Cardiac muscle cell (in vitro differentiated cells and primary cell): Measurements from ENCODE around the gene MID2. TPM values are rescaled to one million over a fixed set of nuclear protein-coding genes. Genes with fewer than 3 reads are reported as not detected.

Source experiments
- DNase-seq, 2 donors: peaks; one replicate each; pipeline versions ENCODE4 v3.0.0 to v3.0.0-alpha.2; 2010 to 2017; ENCODE audit warnings: low read depth in 1 of 2, low spot score in 1 of 2
- H3K27ac ChIP-seq: fragments of 200-600 bp; sonication (generic); 2 replicates; pipeline ENCODE4 v1.5.1; 2016
- H3K27me3 ChIP-seq: fragments of 200-600 bp; sonication (generic); 2 replicates; pipeline ENCODE4 v1.6.0; 2016; ENCODE audit warnings: control low read depth
- H3K36me3 ChIP-seq: fragments of 200-600 bp; sonication (generic); 2 replicates; pipeline ENCODE4 v1.5.1; 2016; ENCODE audit warnings: control low read depth
- H3K4me1 ChIP-seq: fragments of 200-600 bp; sonication (generic); 2 replicates; pipeline ENCODE4 v1.8.1; 2017; ENCODE audit warnings: low read depth, mild to moderate bottlenecking, mixed run types
- H3K4me3 ChIP-seq: fragments of 200-600 bp; sonication (generic); 2 replicates; pipeline ENCODE4 v1.5.1; 2016; ENCODE audit warnings: mild to moderate bottlenecking
- H3K9me3 ChIP-seq: fragments of 200-600 bp; sonication (generic); 2 replicates; pipeline ENCODE4 v1.5.1; 2017; ENCODE audit warnings: low read depth, mild to moderate bottlenecking, control low read depth
- CTCF ChIP-seq: IDR thresholded peaks from 2 replicates; pipeline ENCODE4 v1.5.1; 2012; ENCODE audit warnings: low read depth, mild to moderate bottlenecking, low read length
- polyA plus RNA-seq: library from polyadenylated mRNA; unstranded; fragments of >200 nt; fragmentation: Nextera tagmentation; extraction: Ambion mirVana; gene quantifications from 2 replicates; pipeline ENCODE4 v1.2.1, GENCODE V29; 2016
- total RNA-seq: library from RNA; depleted of rRNA; stranded (reverse); fragments of >200 nt; gene quantifications from 2 replicates; pipeline ENCODE4 v1.2.3, GENCODE V29; 2016

The MID2 gene
- total and polyA plus RNA-seq, 2 experiments from 2014 or later = 9.9 to 30.0 TPM

GRCh38 chrX:107826238-107827029 lies 768 bp downstream of the MID2 start:
- Histone ChIP-seq H3K9me3 (no peaks in the 10 kb centered on the region), H3K27ac (peak overlapping the region; percentile 68), H3K27me3 (peaks cover 6% of the 10 kb centered on the region), H3K4me1 (peaks cover 10% of the 10 kb centered on the region), H3K36me3 (no peaks in the 10 kb centered on the region), H3K4me3 (peak overlapping the region; percentile 42)
- peak; percentile 66 to 70 for DNase-seq
- TF ChIP-seq CTCF = no peak

GRCh38 chrX:107827030-107827831 lies 1.6 kb downstream of the MID2 start:
- Histone ChIP-seq H3K27ac (peak overlapping the region; percentile 68), H3K4me1 (peaks cover 10% of the 10 kb centered on the region), H3K36me3 (no peaks in the 10 kb centered on the region), H3K9me3 (no peaks in the 10 kb centered on the region), H3K4me3 (peak overlapping the region; percentile 42), H3K27me3 (peaks cover 2% of the 10 kb centered on the region)
- DNase-seq = peak in 1 of 2 donors; percentile 34
- no peak for TF ChIP-seq CTCF

- peaks cover 10% of the 10 kb centered on the region for H3K4me1 ChIP-seq
- H3K27ac ChIP-seq = no peak overlapping the region
- no peak for TF ChIP-seq CTCF
- no peak for DNase-seq
- no peaks in the 10 kb centered on the region for H3K27me3 ChIP-seq
- no peaks in the 10 kb centered on the region for H3K36me3 ChIP-seq
- no peaks in the 10 kb centered on the region for H3K9me3 ChIP-seq
- H3K4me3 ChIP-seq = no peak overlapping the region
Measured at GRCh38 chrX:107827852-107828251, 2.2 kb downstream of the MID2 start.

- Histone ChIP-seq H3K27me3 (no peaks in the 10 kb centered on the region), H3K36me3 (no peaks in the 10 kb centered on the region), H3K4me1 (peaks cover 10% of the 10 kb centered on the region), H3K9me3 (no peaks in the 10 kb centered on the region), H3K4me3 (no peak overlapping the region), H3K27ac (no peak overlapping the region)
- DNase-seq = no peak
- TF ChIP-seq CTCF = no peak
Measured at GRCh38 chrX:107829878-107830277, 4.2 kb downstream of the MID2 start.

GRCh38 chrX:107831071-107831730 lies 5.5 kb downstream of the MID2 start:
- H3K4me3 ChIP-seq = no peak overlapping the region
- TF ChIP-seq CTCF = no peak
- no peaks in the 10 kb centered on the region for H3K27me3 ChIP-seq
- H3K9me3 ChIP-seq = no peaks in the 10 kb centered on the region
- peaks cover 10% of the 10 kb centered on the region for H3K4me1 ChIP-seq
- no peaks in the 10 kb centered on the region for H3K36me3 ChIP-seq
- no peak for DNase-seq
- H3K27ac ChIP-seq = no peak overlapping the region
